Small intestine (tissue), 4 donors: Measurements from ENCODE around the gene PCGF1. TPM values are rescaled to one million over a fixed set of nuclear protein-coding genes. Genes with fewer than 3 reads are reported as not detected.

Experiments
- polyA plus RNA-seq, 4 donors: library from polyadenylated mRNA; stranded (reverse) in 3 of 4; unstranded in 1 of 4; fragments of 200-250 nt in 3 of 4; fragments of 120-200 nt in 1 of 4; gene quantifications; one replicate each; pipeline versions ENCODE4 v1.2.1 to v1.2.3, GENCODE V29; 2013
- donor health status: healthy with polysubstance abuse.
- donor health status: Bipolar disorder and iron deficiency.
- donor health status: healthy.

PCGF1 gene
- polyA plus RNA-seq, 4 donors, result 13.2 to 23.5 (median 18.8) TPM

Other genes starting within 250 kb of the PCGF1 start
- 1 to 10 TPM in 1 of 4 donors, under 1 TPM in 2, not detected in 1; 0.43 to 2.0 (median 0.59) TPM for gene SLC4A5, start 164.3 kb downstream of the PCGF1 start, polyA plus RNA-seq
- 10 to 100 TPM; 72.7 to 92.8 (median 77.9) TPM for gene DCTN1, start 127.4 kb downstream of the PCGF1 start, polyA plus RNA-seq
- gene C2orf81, start 86.1 kb downstream of the PCGF1 start, polyA plus RNA-seq, result 1 to 10 TPM in 2 of 4 donors, under 1 TPM in 2; 0.22 to 2.5 (median 1.1) TPM
- gene WDR54, start 86.0 kb downstream of the PCGF1 start, polyA plus RNA-seq, result 10 to 100 TPM in 1 of 4 donors, 1 to 10 TPM in 3; 1.6 to 11.2 (median 6.2) TPM
- gene RTKN, start 65.8 kb downstream of the PCGF1 start, polyA plus RNA-seq, result 10 to 100 TPM; 51.1 to 94.1 (median 69.7) TPM
- gene INO80B, start 52.6 kb downstream of the PCGF1 start, polyA plus RNA-seq, result 10 to 100 TPM; 28.7 to 43.8 (median 35.8) TPM
- gene WBP1, start 49.3 kb downstream of the PCGF1 start, polyA plus RNA-seq, result 10 to 100 TPM; 55.1 to 82.7 (median 66.4) TPM
- 10 to 100 TPM; 38.4 to 66.1 (median 62.5) TPM for gene MOGS, start 42.3 kb downstream of the PCGF1 start, polyA plus RNA-seq
- 10 to 100 TPM; 46.7 to 75.1 (median 54.3) TPM for gene MRPL53, start 35.0 kb downstream of the PCGF1 start, polyA plus RNA-seq
- 10 to 100 TPM in 2 of 4 donors, 1 to 10 TPM in 2; 4.1 to 21.0 (median 8.4) TPM for gene CCDC142, start 24.7 kb downstream of the PCGF1 start, polyA plus RNA-seq
- 10 to 100 TPM; 20.1 to 51.0 (median 27.1) TPM for gene TTC31, start 24.6 kb downstream of the PCGF1 start, polyA plus RNA-seq
- gene LBX2, start 8.1 kb downstream of the PCGF1 start, polyA plus RNA-seq, result 10 to 100 TPM in 1 of 4 donors, 1 to 10 TPM in 3; 2.3 to 37.5 (median 5.3) TPM
- 1 to 10 TPM in 2 of 4 donors, not detected in 2; 1.5 to 5.4 TPM for gene TLX2, start 6.8 kb upstream of the PCGF1 start, polyA plus RNA-seq
- 100 to 1,000 TPM in 1 of 4 donors, 10 to 100 TPM in 3; 15.8 to 106 (median 39.6) TPM for gene DQX1, start 18.5 kb upstream of the PCGF1 start, polyA plus RNA-seq
- gene AUP1, start 22.0 kb upstream of the PCGF1 start, polyA plus RNA-seq, result 100 to 1,000 TPM; 136 to 237 (median 190) TPM
- gene HTRA2, start 22.2 kb upstream of the PCGF1 start, polyA plus RNA-seq, result 10 to 100 TPM; 20.4 to 42.3 (median 28.1) TPM
- gene LOXL3, start 46.2 kb upstream of the PCGF1 start, polyA plus RNA-seq, result 1 to 10 TPM in 2 of 4 donors, under 1 TPM in 2; 0.22 to 2.9 (median 1.3) TPM
- gene DOK1, start 47.0 kb upstream of the PCGF1 start, polyA plus RNA-seq, result 10 to 100 TPM in 2 of 4 donors, 1 to 10 TPM in 2; 5.5 to 17.7 (median 12.5) TPM
- gene M1AP, start 140.6 kb upstream of the PCGF1 start, polyA plus RNA-seq, result under 1 TPM in 2 of 4 donors, not detected in 2; 0.12 to 0.13 TPM
- 1 to 10 TPM in 2 of 4 donors, under 1 TPM in 1, not detected in 1; 0.27 to 2.4 (median 1.0) TPM for gene SEMA4F, start 146.6 kb upstream of the PCGF1 start, polyA plus RNA-seq